Lower leg skin (tissue), 3 donors: ENCODE results near the gene PDS5A.
"Not testable (repeated sequence)": the region's sequence is repeated elsewhere in the genome, so short reads cannot be mapped to it uniquely, and the experiment has no call there.

Source experiments
- CTCF ChIP-seq, 3 donors: fragments of 450-650 bp; IDR thresholded peaks; one replicate each; pipeline ENCODE4 v1.5.1; 2016; ENCODE audit warnings: antibody characterized with exemption in 3 of 3, mild to moderate bottlenecking in 3 of 3, moderate library complexity in 2 of 3
- POLR2A ChIP-seq, 2 donors: fragments of 450-650 bp; IDR thresholded peaks; one replicate each; pipeline ENCODE4 v1.6.1; 2016 to 2017; ENCODE audit warnings: antibody characterized with exemption in 2 of 2, mild to moderate bottlenecking in 1 of 2, moderate library complexity in 1 of 2

DNA sequence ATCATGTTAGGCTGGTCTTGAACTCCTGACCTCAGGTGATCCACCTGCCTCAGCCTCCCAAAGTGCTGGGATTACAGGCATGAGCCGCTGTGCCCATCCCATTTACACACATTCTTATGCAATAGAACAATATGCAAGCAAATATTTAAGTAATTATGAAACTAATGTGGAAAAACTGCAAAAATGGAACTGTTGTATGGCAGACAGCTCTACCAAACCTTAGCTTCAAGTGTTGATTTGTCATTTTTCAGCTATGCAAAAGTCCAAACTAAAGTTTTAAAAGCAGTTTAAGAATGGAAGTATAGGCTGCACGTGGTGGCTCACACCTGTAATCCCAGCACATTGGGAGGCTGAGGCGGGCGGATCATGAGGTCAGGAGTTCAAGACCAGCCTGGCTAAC lies 11.7 kb upstream of the PDS5A start:
- not testable (repeated sequence) for TF ChIP-seq CTCF, POLR2A (IDR thresholded peaks at IDR 0.05)
